Panc1 (cell line): ENCODE results near the gene FUT3. TPM values are rescaled to one million over a fixed set of nuclear protein-coding genes. Genes with fewer than 3 reads are reported as not detected.

Experiments
- ATAC-seq: fragments of 200-7000 bp; cut with Tn5 transposase; 2 replicates; pipeline ENCODE4 v1.9.1; 2020; ENCODE audit warnings: mild to moderate bottlenecking, moderate library complexity
- BruUV-seq: library from RNA; stranded (reverse); fragments of 400-500 nt; replicated peaks from 2 replicates; lab custom pipeline; 2021; lab: Mats Ljungman, UMichigan
- CTCF ChIA-PET: fragments of 300-600 bp; sonication (Branson Sonifier 250); formaldehyde crosslinking; loops from one replicate; lab custom pipeline; 2022; ENCODE audit warnings: antibody characterized with exemption; lab: Charles Lee
- POLR2A ChIA-PET: fragments of 300-600 bp; sonication (Branson Sonifier 250); formaldehyde crosslinking; loops from one replicate; lab custom pipeline; 2022; ENCODE audit warnings: antibody characterized with exemption; lab: Charles Lee
- DNase-seq: peaks from one replicate; pipeline ENCODE4 v3.0.0-alpha.2; 2010; ENCODE audit warnings: low read depth, low spot score
- H3K27ac ChIP-seq: 2 replicates; pipeline ENCODE4 v1.5.1; 2011; ENCODE audit warnings: mild to moderate bottlenecking, low read length, inconsistent platforms
- H3K27me3 ChIP-seq: fragments of 200-500 bp; sonication (Bioruptor generic); 2 replicates; pipeline ENCODE4 v1.6.0; 2014; ENCODE audit warnings: low read length, inconsistent platforms; ENCODE audit not compliant: control insufficient read depth, insufficient read depth
- H3K36me3 ChIP-seq: fragments of 200-500 bp; sonication (Bioruptor generic); 2 replicates; pipeline ENCODE4 v1.5.1; 2014; ENCODE audit warnings: inconsistent platforms, mild to moderate bottlenecking, low read length, moderate library complexity; ENCODE audit not compliant: control insufficient read depth, insufficient read depth
- H3K4me1 ChIP-seq: 2 replicates; pipeline ENCODE4 v1.5.1; 2011; ENCODE audit warnings: inconsistent platforms, mild to moderate bottlenecking, low read length, moderate library complexity; ENCODE audit not compliant: control insufficient read depth, insufficient read depth
- H3K4me3 ChIP-seq, 2 experiments: 2 replicates each; pipeline ENCODE4 v1.5.1; 2011 to 2012; ENCODE audit warnings: low read depth in 2 of 2, low read length in 2 of 2, mild to moderate bottlenecking in 2 of 2, inconsistent platforms in 1 of 2, moderate library complexity in 1 of 2
- H3K9me3 ChIP-seq: fragments of 200-500 bp; sonication (Bioruptor generic); 2 replicates; pipeline ENCODE4 v1.5.1; 2014; ENCODE audit warnings: low read depth, mild to moderate bottlenecking, inconsistent platforms, low read length, moderate library complexity; ENCODE audit not compliant: control insufficient read depth, insufficient read depth
- POLR2AphosphoS5 ChIP-seq: IDR thresholded peaks from 2 replicates; pipeline ENCODE4 v1.6.1; 2012; ENCODE audit warnings: mild to moderate bottlenecking, low read depth, low read length, moderate library complexity
- SIN3A ChIP-seq: IDR thresholded peaks from 2 replicates; pipeline ENCODE4 v1.6.1; 2012; ENCODE audit warnings: low read depth, mild to moderate bottlenecking, low read length, moderate library complexity, borderline replicate concordance; ENCODE audit not compliant: insufficient read depth
- TCF7L2 ChIP-seq: IDR thresholded peaks from 2 replicates; pipeline ENCODE4 v1.6.1; 2011; ENCODE audit warnings: mild to moderate bottlenecking, low read depth, low read length, inconsistent platforms
- in situ Hi-C: cut with HindIII; loops from 2 replicates; pipeline ENCODE4 v1.10.0; 2016; ENCODE audit warnings: low sequenced_read_pairs, low pct_unique_long_range_greater_than_20kb
- intact Hi-C: fragments of 100-400 bp; cut with micrococcal nuclease; formaldehyde crosslinking; loops from one replicate; pipeline ENCODE4 v1.10.0; 2022; ENCODE audit not compliant: unreplicated experiment
- total RNA-seq: library from RNA; stranded (reverse); gene quantifications from one replicate; pipeline ENCODE4 v1.2.1, GENCODE V29; 2021; ENCODE audit not compliant: unreplicated experiment
- TF ChIP-seq, protein P1 (sequence below): fragments of 450-650 bp; IDR thresholded peaks from 2 replicates; pipeline ENCODE4 v1.5.1; 2017; ENCODE audit warnings: mild to moderate bottlenecking
- TF ChIP-seq, protein P2 (sequence below), 2 experiments: IDR thresholded peaks; 2 replicates each; pipeline ENCODE4 v1.6.1; 2011 to 2012; ENCODE audit warnings: low read depth in 2 of 2, control low read depth in 1 of 2, low read length in 1 of 2, mild to moderate bottlenecking in 1 of 2, moderate library complexity in 1 of 2; ENCODE audit not compliant: insufficient read depth in 1 of 2

FUT3 gene
- total RNA-seq, 1 experiment from 2014 or later: 0.36 TPM

GRCh38 chr19:5829567-5830310 lies 21.5 kb downstream of the FUT3 start:
- Histone ChIP-seq H3K4me3 (no peak overlapping the region; a peak in 1 of 4 replicates), H3K4me1 (peaks cover 8% of the 10 kb centered on the region), H3K36me3 (no peaks in the 10 kb centered on the region), H3K27me3 (no peaks in the 10 kb centered on the region), H3K9me3 (no peaks in the 10 kb centered on the region), H3K27ac (no peak overlapping the region)
- ChIA-PET CTCF (no interaction called here), POLR2A (no interaction called here)
- TF ChIP-seq POLR2AphosphoS5: no peak
- TF ChIP-seq, protein P1, sequence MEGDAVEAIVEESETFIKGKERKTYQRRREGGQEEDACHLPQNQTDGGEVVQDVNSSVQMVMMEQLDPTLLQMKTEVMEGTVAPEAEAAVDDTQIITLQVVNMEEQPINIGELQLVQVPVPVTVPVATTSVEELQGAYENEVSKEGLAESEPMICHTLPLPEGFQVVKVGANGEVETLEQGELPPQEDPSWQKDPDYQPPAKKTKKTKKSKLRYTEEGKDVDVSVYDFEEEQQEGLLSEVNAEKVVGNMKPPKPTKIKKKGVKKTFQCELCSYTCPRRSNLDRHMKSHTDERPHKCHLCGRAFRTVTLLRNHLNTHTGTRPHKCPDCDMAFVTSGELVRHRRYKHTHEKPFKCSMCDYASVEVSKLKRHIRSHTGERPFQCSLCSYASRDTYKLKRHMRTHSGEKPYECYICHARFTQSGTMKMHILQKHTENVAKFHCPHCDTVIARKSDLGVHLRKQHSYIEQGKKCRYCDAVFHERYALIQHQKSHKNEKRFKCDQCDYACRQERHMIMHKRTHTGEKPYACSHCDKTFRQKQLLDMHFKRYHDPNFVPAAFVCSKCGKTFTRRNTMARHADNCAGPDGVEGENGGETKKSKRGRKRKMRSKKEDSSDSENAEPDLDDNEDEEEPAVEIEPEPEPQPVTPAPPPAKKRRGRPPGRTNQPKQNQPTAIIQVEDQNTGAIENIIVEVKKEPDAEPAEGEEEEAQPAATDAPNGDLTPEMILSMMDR: no peak
- TF ChIP-seq, protein P2, sequence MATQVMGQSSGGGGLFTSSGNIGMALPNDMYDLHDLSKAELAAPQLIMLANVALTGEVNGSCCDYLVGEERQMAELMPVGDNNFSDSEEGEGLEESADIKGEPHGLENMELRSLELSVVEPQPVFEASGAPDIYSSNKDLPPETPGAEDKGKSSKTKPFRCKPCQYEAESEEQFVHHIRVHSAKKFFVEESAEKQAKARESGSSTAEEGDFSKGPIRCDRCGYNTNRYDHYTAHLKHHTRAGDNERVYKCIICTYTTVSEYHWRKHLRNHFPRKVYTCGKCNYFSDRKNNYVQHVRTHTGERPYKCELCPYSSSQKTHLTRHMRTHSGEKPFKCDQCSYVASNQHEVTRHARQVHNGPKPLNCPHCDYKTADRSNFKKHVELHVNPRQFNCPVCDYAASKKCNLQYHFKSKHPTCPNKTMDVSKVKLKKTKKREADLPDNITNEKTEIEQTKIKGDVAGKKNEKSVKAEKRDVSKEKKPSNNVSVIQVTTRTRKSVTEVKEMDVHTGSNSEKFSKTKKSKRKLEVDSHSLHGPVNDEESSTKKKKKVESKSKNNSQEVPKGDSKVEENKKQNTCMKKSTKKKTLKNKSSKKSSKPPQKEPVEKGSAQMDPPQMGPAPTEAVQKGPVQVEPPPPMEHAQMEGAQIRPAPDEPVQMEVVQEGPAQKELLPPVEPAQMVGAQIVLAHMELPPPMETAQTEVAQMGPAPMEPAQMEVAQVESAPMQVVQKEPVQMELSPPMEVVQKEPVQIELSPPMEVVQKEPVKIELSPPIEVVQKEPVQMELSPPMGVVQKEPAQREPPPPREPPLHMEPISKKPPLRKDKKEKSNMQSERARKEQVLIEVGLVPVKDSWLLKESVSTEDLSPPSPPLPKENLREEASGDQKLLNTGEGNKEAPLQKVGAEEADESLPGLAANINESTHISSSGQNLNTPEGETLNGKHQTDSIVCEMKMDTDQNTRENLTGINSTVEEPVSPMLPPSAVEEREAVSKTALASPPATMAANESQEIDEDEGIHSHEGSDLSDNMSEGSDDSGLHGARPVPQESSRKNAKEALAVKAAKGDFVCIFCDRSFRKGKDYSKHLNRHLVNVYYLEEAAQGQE (IDR thresholded peaks at IDR 0.05; ENCODE audit: insufficient read depth in 1 of 2, low read depth in 2 of 2, low read length in 1 of 2): no peak
- in situ Hi-C loops (no loop called here), intact Hi-C loops (no loop called here)
- no peak for ATAC-seq
- BruUV-seq: no TSS peak
- no peak for DNase-seq

DNA sequence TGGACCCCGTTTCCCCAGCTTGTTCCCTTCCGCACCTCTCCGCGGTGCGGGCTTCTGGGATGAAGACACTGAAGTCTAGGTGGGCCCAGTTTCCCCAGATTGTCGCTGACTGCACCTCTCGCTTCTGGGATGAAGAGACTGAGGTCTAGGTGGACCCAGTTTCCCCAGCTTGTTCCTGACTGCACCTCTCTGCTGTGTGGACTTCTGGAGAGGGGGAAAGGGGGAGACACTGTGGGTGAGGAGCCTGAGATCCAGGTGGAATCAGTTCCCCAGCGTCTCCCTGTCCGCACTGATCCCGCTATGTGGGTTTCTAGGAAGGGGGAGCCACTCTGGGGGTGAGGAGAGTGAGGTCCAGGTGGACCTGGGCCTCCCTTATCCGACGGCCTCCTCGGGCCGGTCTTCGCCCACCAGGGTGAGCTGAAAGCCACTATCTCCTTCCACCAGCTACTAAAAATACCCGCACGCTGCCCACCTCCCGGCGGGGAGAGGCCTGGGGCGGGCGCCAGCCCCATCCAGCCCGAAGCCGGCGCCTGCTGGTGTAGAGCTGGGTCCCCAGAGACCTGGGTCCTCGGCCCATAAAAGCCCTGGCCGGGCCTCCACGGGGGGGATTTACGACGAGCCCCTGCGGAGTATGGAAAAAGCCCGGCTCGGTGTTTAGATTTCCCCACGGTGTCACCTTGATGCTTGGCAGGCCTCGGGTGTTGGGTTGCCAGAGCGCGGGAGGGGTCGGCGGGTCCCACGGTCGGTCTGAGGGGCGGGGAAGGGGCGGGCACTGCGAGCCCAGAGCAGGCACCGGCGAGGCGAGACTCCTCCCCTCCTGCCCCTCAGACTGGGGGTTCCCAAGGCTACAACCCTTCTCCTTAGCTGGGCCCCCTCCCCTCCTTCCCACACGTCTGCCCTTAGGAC lies 22.3 kb downstream of the FUT3 start:
- H3K27me3 ChIP-seq: no peaks in the 10 kb centered on the region
- TF ChIP-seq TCF7L2 (no peak), SIN3A (no peak), POLR2AphosphoS5 (no peak)
- TF ChIP-seq, protein P2 (IDR thresholded peaks at IDR 0.05; ENCODE audit: insufficient read depth in 1 of 2, low read depth in 2 of 2, low read length in 1 of 2): no peak
- TF ChIP-seq, protein P1: no peak
- H3K36me3 ChIP-seq: no peaks in the 10 kb centered on the region
- ChIA-PET POLR2A (no interaction called here), CTCF (interaction anchor here (1.4 kb wide), 1 partner anchor 25 kb away, joined by 5 read pairs; no protein-coding TSS in a partner anchor)
- intact Hi-C loops (no loop called here), in situ Hi-C loops (no loop called here)
- DNase-seq: no peak
- H3K4me3 ChIP-seq: peak overlapping the region; percentile 55 to 86
- H3K9me3 ChIP-seq: no peaks in the 10 kb centered on the region
- ATAC-seq: no peak
- BruUV-seq: TSS peak; percentile 99
- H3K27ac ChIP-seq: peak overlapping the region; percentile 80
- H3K4me1 ChIP-seq: peaks cover 8% of the 10 kb centered on the region
